CD4-positive, alpha-beta T cell treated with Interferon gamma for 1 hour (primary cell): Measurements from ENCODE around the gene CYB5R2.
"Not testable (repeated sequence)": the region's sequence is repeated elsewhere in the genome, so short reads cannot be mapped to it uniquely, and the experiment has no call there.

Source experiments
- DNase-seq: peaks from one replicate; pipeline ENCODE4 v3.0.0-alpha.2; 2020

Gene CYB5R2

GRCh38 chr11:7668464-7668863 is 4.8 kb downstream of the CYB5R2 start:
- no peak for DNase-seq

- DNase-seq: no peak
Measured at GRCh38 chr11:7667460-7667859, 5.8 kb downstream of the CYB5R2 start.

- DNase-seq: no peak
Measured at GRCh38 chr11:7666292-7666866, 6.9 kb downstream of the CYB5R2 start.

GRCh38 chr11:7665473-7666291 is 7.6 kb downstream of the CYB5R2 start:
- DNase-seq: peak; percentile 60

GRCh38 chr11:7664867-7665266 is 8.4 kb downstream of the CYB5R2 start:
- no peak for DNase-seq

- DNase-seq: not testable (repeated sequence)
Measured at GRCh38 chr11:7663531-7663930, 9.8 kb downstream of the CYB5R2 start.

- DNase-seq: peak; percentile 11
Measured at GRCh38 chr11:7657306-7658025, 15.8 kb downstream of the CYB5R2 start.

GRCh38 chr11:7656704-7657103 is 16.6 kb downstream of the CYB5R2 start:
- no peak for DNase-seq

- DNase-seq: no peak
Measured at GRCh38 chr11:7655253-7656217, 17.8 kb downstream of the CYB5R2 start.

GRCh38 chr11:7654195-7654705 is 19.1 kb downstream of the CYB5R2 start:
- DNase-seq: no peak

GRCh38 chr11:7651700-7652099 is 21.6 kb downstream of the CYB5R2 start:
- DNase-seq: no peak

GRCh38 chr11:7651140-7651551 is 22.2 kb downstream of the CYB5R2 start:
- no peak for DNase-seq

GRCh38 chr11:7648264-7648663 is 25.0 kb downstream of the CYB5R2 start:
- DNase-seq: no peak

- no peak for DNase-seq
Measured at GRCh38 chr11:7646866-7647265, 26.4 kb downstream of the CYB5R2 start.

GRCh38 chr11:7645206-7645605 is 28.1 kb downstream of the CYB5R2 start:
- no peak for DNase-seq

- DNase-seq: no peak
Measured at GRCh38 chr11:7643314-7643713, 30.0 kb downstream of the CYB5R2 start.

- no peak for DNase-seq
Measured at GRCh38 chr11:7642747-7643146, 30.6 kb downstream of the CYB5R2 start.

- DNase-seq: no peak
Measured at GRCh38 chr11:7640816-7641215, 32.5 kb downstream of the CYB5R2 start.

- DNase-seq: no peak
Measured at GRCh38 chr11:7639643-7640025, 33.7 kb downstream of the CYB5R2 start.

- DNase-seq: no peak
Measured at GRCh38 chr11:7638710-7639642, 34.3 kb downstream of the CYB5R2 start.

- DNase-seq: no peak
Measured at GRCh38 chr11:7637447-7638157, 35.7 kb downstream of the CYB5R2 start.
